Progenitor cell of endocrine pancreas (in vitro differentiated cells): ENCODE data around the gene PRELP. TPM values are rescaled to one million over a fixed set of nuclear protein-coding genes. Genes with fewer than 3 reads are reported as not detected.
"Not testable (repeated sequence)": the region's sequence is repeated elsewhere in the genome, so short reads cannot be mapped to it uniquely, and the experiment has no call there.

Experiments
- DNase-seq: peaks from one replicate; pipeline ENCODE4 v3.0.0; 2021; ENCODE audit warnings: low spot score; ENCODE audit not compliant: unreplicated experiment
- H3K27ac Mint-ChIP-seq: 2 replicates; pipeline ENCODE4 v1.8.0; 2021; ENCODE audit warnings: mild to moderate bottlenecking, moderate library complexity, mixed read lengths
- H3K27me3 Mint-ChIP-seq: 2 replicates; pipeline ENCODE4 v1.8.0; 2021; ENCODE audit warnings: mixed read lengths
- H3K36me3 Mint-ChIP-seq: 2 replicates; pipeline ENCODE4 v1.8.0; 2022; ENCODE audit warnings: mixed read lengths; ENCODE audit not compliant: insufficient read depth
- H3K4me1 Mint-ChIP-seq: 2 replicates; pipeline ENCODE4 v1.8.0; 2021; ENCODE audit warnings: low read depth, mixed read lengths
- H3K4me3 Mint-ChIP-seq: 2 replicates; pipeline ENCODE4 v1.8.0; 2021; ENCODE audit warnings: low read depth, mild to moderate bottlenecking, moderate library complexity, mixed read lengths
- H3K9me3 Mint-ChIP-seq: 2 replicates; pipeline ENCODE4 v1.8.0; 2021; ENCODE audit warnings: low read depth, mixed read lengths
- CTCF ChIP-seq: fragments of 200-600 bp; sonication (generic); IDR thresholded peaks from one replicate; pipeline ENCODE4 v1.5.0; 2021; ENCODE audit warnings: antibody characterized with exemption, mild to moderate bottlenecking; ENCODE audit not compliant: unreplicated experiment
- total RNA-seq: library from RNA; stranded (reverse); gene quantifications from 2 replicates; pipeline ENCODE4 v1.2.1, GENCODE V29; 2021

The PRELP gene
- total RNA-seq, 1 donor from 2014 or later: 0.14 TPM

GRCh38 chr1:203442821-203443220 lies 32.8 kb upstream of the PRELP start:
- no peak overlapping the region for H3K27ac Mint-ChIP-seq
- no peak for DNase-seq
- peaks cover 4% of the 10 kb centered on the region for H3K9me3 Mint-ChIP-seq
- peaks cover 49% of the 10 kb centered on the region for H3K27me3 Mint-ChIP-seq
- TF ChIP-seq CTCF: no peak
- H3K4me1 Mint-ChIP-seq: no peaks in the 10 kb centered on the region
- no peaks in the 10 kb centered on the region for H3K36me3 Mint-ChIP-seq
- no peak overlapping the region for H3K4me3 Mint-ChIP-seq

GRCh38 chr1:203443296-203443695 lies 32.3 kb upstream of the PRELP start:
- H3K4me1 Mint-ChIP-seq: peaks cover 2% of the 10 kb centered on the region

GRCh38 chr1:203444171-203444576 lies 31.4 kb upstream of the PRELP start:
- DNase-seq: no peak
- no peak overlapping the region for H3K4me3 Mint-ChIP-seq
- H3K36me3 Mint-ChIP-seq: no peaks in the 10 kb centered on the region
- H3K27me3 Mint-ChIP-seq: peaks cover 45% of the 10 kb centered on the region
- H3K9me3 Mint-ChIP-seq: peaks cover 4% of the 10 kb centered on the region
- TF ChIP-seq CTCF: no peak
- peaks cover 9% of the 10 kb centered on the region for H3K4me1 Mint-ChIP-seq
- H3K27ac Mint-ChIP-seq: no peak overlapping the region

More at GRCh38 chr1:203443296-203443695, 32.3 kb upstream of the PRELP start:
- no peak overlapping the region for H3K27ac Mint-ChIP-seq
- DNase-seq: no peak
- H3K27me3 Mint-ChIP-seq: peaks cover 45% of the 10 kb centered on the region
- no peak overlapping the region for H3K4me3 Mint-ChIP-seq
- H3K9me3 Mint-ChIP-seq: peaks cover 4% of the 10 kb centered on the region
- H3K36me3 Mint-ChIP-seq: no peaks in the 10 kb centered on the region
- no peak for TF ChIP-seq CTCF

- Mint-ChIP-seq H3K36me3 (no peaks in the 10 kb centered on the region), H3K4me1 (peaks cover 13% of the 10 kb centered on the region), H3K4me3 (no peak overlapping the region), H3K27me3 (peaks cover 33% of the 10 kb centered on the region), H3K9me3 (peaks cover 4% of the 10 kb centered on the region), H3K27ac (no peak overlapping the region)
- no peak for TF ChIP-seq CTCF
- DNase-seq: no peak
Observed at GRCh38 chr1:203447151-203447550, 28.5 kb upstream of the PRELP start.

- H3K27ac Mint-ChIP-seq, DNase-seq, H3K36me3 Mint-ChIP-seq, H3K4me3 Mint-ChIP-seq, H3K9me3 Mint-ChIP-seq: not testable (repeated sequence)
- Mint-ChIP-seq H3K4me1 (peaks cover 13% of the 10 kb centered on the region), H3K27me3 (peaks cover 33% of the 10 kb centered on the region)
Observed at GRCh38 chr1:203447598-203447997, 28.0 kb upstream of the PRELP start.

- no peak overlapping the region for H3K4me3 Mint-ChIP-seq
Observed at GRCh38 chr1:203448521-203449061, 27.0 kb upstream of the PRELP start.

More at GRCh38 chr1:203448521-203449061, 27.0 kb upstream of the PRELP start:
- no peak for TF ChIP-seq CTCF
- H3K27ac Mint-ChIP-seq: no peak overlapping the region
- H3K4me1 Mint-ChIP-seq: peaks cover 13% of the 10 kb centered on the region
- H3K36me3 Mint-ChIP-seq: no peaks in the 10 kb centered on the region
- peaks cover 4% of the 10 kb centered on the region for H3K9me3 Mint-ChIP-seq
- no peak for DNase-seq
- peaks cover 30% of the 10 kb centered on the region for H3K27me3 Mint-ChIP-seq
